ENCODE results near the gene CCDC149.

GRCh38 chr4:24930151-24930550 lies 17.3 kb upstream of the CCDC149 start:
- TF ChIP-seq, protein P1, sequence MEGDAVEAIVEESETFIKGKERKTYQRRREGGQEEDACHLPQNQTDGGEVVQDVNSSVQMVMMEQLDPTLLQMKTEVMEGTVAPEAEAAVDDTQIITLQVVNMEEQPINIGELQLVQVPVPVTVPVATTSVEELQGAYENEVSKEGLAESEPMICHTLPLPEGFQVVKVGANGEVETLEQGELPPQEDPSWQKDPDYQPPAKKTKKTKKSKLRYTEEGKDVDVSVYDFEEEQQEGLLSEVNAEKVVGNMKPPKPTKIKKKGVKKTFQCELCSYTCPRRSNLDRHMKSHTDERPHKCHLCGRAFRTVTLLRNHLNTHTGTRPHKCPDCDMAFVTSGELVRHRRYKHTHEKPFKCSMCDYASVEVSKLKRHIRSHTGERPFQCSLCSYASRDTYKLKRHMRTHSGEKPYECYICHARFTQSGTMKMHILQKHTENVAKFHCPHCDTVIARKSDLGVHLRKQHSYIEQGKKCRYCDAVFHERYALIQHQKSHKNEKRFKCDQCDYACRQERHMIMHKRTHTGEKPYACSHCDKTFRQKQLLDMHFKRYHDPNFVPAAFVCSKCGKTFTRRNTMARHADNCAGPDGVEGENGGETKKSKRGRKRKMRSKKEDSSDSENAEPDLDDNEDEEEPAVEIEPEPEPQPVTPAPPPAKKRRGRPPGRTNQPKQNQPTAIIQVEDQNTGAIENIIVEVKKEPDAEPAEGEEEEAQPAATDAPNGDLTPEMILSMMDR (IDR thresholded peaks at IDR 0.05 in 4 of 5, conservative IDR thresholded peaks at IDR 0.05 in 1 of 5) = no peak
- no peak for TF ChIP-seq POLR2A (IDR thresholded peaks at IDR 0.05)
